GM12878 (cell line): ENCODE measurements around the gene NPDC1. TPM values are rescaled to one million over a fixed set of nuclear protein-coding genes. Genes with fewer than 3 reads are reported as not detected.
A peak's percentile ranks its signal among the peaks of the same experiment; 100 is the strongest.

Experiments
- ATAC-seq: fragments of 200-7000 bp; cut with Tn5 transposase; 3 replicates; pipeline ENCODE4 v1.9.1; 2020; ENCODE audit warnings: mild to moderate bottlenecking, moderate library complexity
- BruUV-seq: library from RNA; stranded (reverse); fragments of 400-500 nt; replicated peaks from 2 replicates; lab custom pipeline; 2021; lab: Mats Ljungman, UMichigan
- CTCF ChIA-PET: fragments of 300-600 bp; sonication (Branson Sonifier 250); formaldehyde crosslinking; extraction: SDS; loops from one replicate; lab custom pipeline; 2021; ENCODE audit warnings: inconsistent platforms; lab: Yijun Ruan, JAX
- POLR2A ChIA-PET: fragments of 350-600 bp; formaldehyde crosslinking; extraction: SDS; loops from one replicate; lab custom pipeline; 2021; ENCODE audit warnings: inconsistent platforms; lab: Charles Lee
- RAD21 ChIA-PET: fragments of 300-600 bp; sonication (Branson Sonifier 250); formaldehyde crosslinking; loops from one replicate; lab custom pipeline; 2023; ENCODE audit warnings: antibody characterized with exemption; ENCODE audit not compliant: unreplicated experiment; lab: Charles Lee
- SMC1A ChIA-PET: fragments of 300-600 bp; sonication (Branson Sonifier 250); formaldehyde crosslinking; loops from one replicate; lab custom pipeline; 2023; ENCODE audit not compliant: unreplicated experiment, uncharacterized antibody; lab: Charles Lee
- DNase-seq: peaks from one replicate; pipeline ENCODE4 v3.0.0-alpha.2; 2011; ENCODE audit warnings: low read depth, low spot score
- FAIRE-seq: peaks from 3 replicates; lab custom pipeline; 2011; peaks lifted over from hg19 to GRCh38; lab: Jason Lieb, UNC
- H2AFZ ChIP-seq: 2 replicates; pipeline ENCODE4 v1.6.0; 2011; ENCODE audit warnings: low read depth, low read length, control low read depth; ENCODE audit not compliant: control insufficient read depth
- H3K27ac ChIP-seq: 2 replicates; pipeline ENCODE4 v1.5.1; 2011; ENCODE audit warnings: control low read depth; ENCODE audit not compliant: control insufficient read depth, insufficient read depth
- H3K27me3 ChIP-seq, 2 experiments: replicated peaks in 1 of 2; 2 replicates each; pipeline versions ENCODE4 v1.6.0 to v1.6.1; 2011; ENCODE audit warnings: low read length in 1 of 2; ENCODE audit not compliant: control insufficient read depth in 2 of 2, insufficient read depth in 2 of 2
- H3K36me3 ChIP-seq, 2 experiments: 2 replicates each; pipeline ENCODE4 v1.5.1; 2011; ENCODE audit warnings: low read length in 1 of 2; ENCODE audit not compliant: control insufficient read depth in 2 of 2, insufficient read depth in 2 of 2
- H3K4me1 ChIP-seq: 2 replicates; pipeline ENCODE4 v1.6.1; 2011; ENCODE audit warnings: mild to moderate bottlenecking, low read length, moderate library complexity, mixed read lengths; ENCODE audit not compliant: control insufficient read depth, insufficient read depth
- H3K4me2 ChIP-seq: 2 replicates; pipeline ENCODE4 v1.6.0; 2011; ENCODE audit warnings: control low read depth; ENCODE audit not compliant: control insufficient read depth, insufficient read depth
- H3K4me3 ChIP-seq: fragments of 200-600 bp; sonication (generic); 2 replicates; pipeline ENCODE4 v1.5.1; 2016
- H3K79me2 ChIP-seq: 2 replicates; pipeline ENCODE4 v1.6.0; 2011; ENCODE audit warnings: low read length; ENCODE audit not compliant: control insufficient read depth, insufficient read depth
- H3K9ac ChIP-seq: 2 replicates; pipeline ENCODE4 v1.8.0; 2011; ENCODE audit warnings: low read length, control low read depth, mixed read lengths; ENCODE audit not compliant: control insufficient read depth, insufficient read depth
- H3K9me3 ChIP-seq: replicated peaks from 3 replicates; pipeline ENCODE4 v1.5.1; 2011; ENCODE audit warnings: mild to moderate bottlenecking, low read length; ENCODE audit not compliant: control insufficient read depth, insufficient read depth
- H4K20me1 ChIP-seq: 2 replicates; pipeline ENCODE4 v1.6.0; 2011; ENCODE audit not compliant: control insufficient read depth, insufficient read depth
- ATF3 ChIP-seq: IDR thresholded peaks from 2 replicates; pipeline ENCODE4 v1.6.1; 2011; ENCODE audit warnings: low read depth, mild to moderate bottlenecking, low read length, moderate library complexity, borderline replicate concordance; ENCODE audit errors: extremely low read depth
- BHLHE40 ChIP-seq, 2 experiments: fragments of 450-650 bp in 1 of 2; IDR thresholded peaks; 2 replicates each; pipeline ENCODE4 v1.6.1; 2011 to 2017; ENCODE audit warnings: low read depth in 2 of 2, borderline replicate concordance in 1 of 2, improper control_type of control experiment in 1 of 2, low read length in 1 of 2, mild to moderate bottlenecking in 1 of 2
- CHD2 ChIP-seq: IDR thresholded peaks from 2 replicates; pipeline ENCODE4 v1.6.1; 2011; ENCODE audit warnings: low read depth, low read length, improper control_type of control experiment, borderline replicate concordance
- ETV6 ChIP-seq, 2 experiments: fragments of 450-650 bp in 1 of 2; IDR thresholded peaks in 1 of 2; conservative IDR thresholded peaks in 1 of 2; 2 replicates each; pipeline ENCODE4 v1.6.1; 2014; ENCODE audit warnings: antibody characterized with exemption in 1 of 2, borderline replicate concordance in 1 of 2, low read depth in 1 of 2, mild to moderate bottlenecking in 1 of 2, moderate library complexity in 1 of 2
- FOXK2 ChIP-seq: fragments of 450-650 bp; IDR thresholded peaks from 2 replicates; pipeline ENCODE4 v1.6.1; 2017; ENCODE audit warnings: mild to moderate bottlenecking, moderate library complexity
- GATAD2B ChIP-seq: fragments of 450-650 bp; conservative IDR thresholded peaks from 2 replicates; pipeline ENCODE4 v1.6.1; 2017; ENCODE audit warnings: low read depth, mild to moderate bottlenecking, moderate library complexity
- HDGF ChIP-seq: fragments of 450-650 bp; IDR thresholded peaks from 2 replicates; pipeline ENCODE4 v1.6.1; 2016; ENCODE audit warnings: antibody characterized with exemption
- IKZF2 ChIP-seq, 2 experiments: fragments of 450-650 bp; IDR thresholded peaks; 2 replicates each; pipeline ENCODE4 v1.6.1; 2017; ENCODE audit warnings: mild to moderate bottlenecking in 2 of 2, moderate library complexity in 2 of 2
- KLF5 ChIP-seq: fragments of 450-650 bp; IDR thresholded peaks from 2 replicates; pipeline ENCODE4 v1.6.1; 2014; ENCODE audit warnings: mild to moderate bottlenecking; ENCODE audit not compliant: partially characterized antibody
- MEF2B ChIP-seq: fragments of 450-650 bp; IDR thresholded peaks from 2 replicates; pipeline ENCODE4 v1.6.1; 2018; ENCODE audit warnings: mild to moderate bottlenecking, moderate library complexity; ENCODE audit not compliant: partially characterized antibody, poor library complexity, severe bottlenecking
- PAX5 ChIP-seq: IDR thresholded peaks from 2 replicates; pipeline ENCODE4 v1.6.1; 2011; ENCODE audit warnings: low read depth, low read length, borderline replicate concordance
- SMAD1 ChIP-seq: fragments of 450-650 bp; IDR thresholded peaks from 2 replicates; pipeline ENCODE4 v1.6.1; 2018; ENCODE audit warnings: mild to moderate bottlenecking, low read depth; ENCODE audit not compliant: partially characterized antibody
- SUPT20H ChIP-seq: IDR thresholded peaks from 2 replicates; pipeline ENCODE4 v1.6.1; 2011; ENCODE audit warnings: low read depth, mild to moderate bottlenecking, low read length, moderate library complexity, borderline replicate concordance; ENCODE audit not compliant: control insufficient read depth
- ZBTB33 ChIP-seq: fragments of 450-650 bp; IDR thresholded peaks from 2 replicates; pipeline ENCODE4 v1.6.1; 2017; ENCODE audit warnings: mild to moderate bottlenecking
- ZNF207 ChIP-seq: fragments of 450-650 bp; IDR thresholded peaks from 2 replicates; pipeline ENCODE4 v1.6.1; 2014; ENCODE audit warnings: antibody characterized with exemption, mild to moderate bottlenecking, borderline replicate concordance
- WGBS: methylation state at CpG from one replicate; pipeline ENCODE4 v1.1.6; 2016; ENCODE audit warnings: low lambda C conversion rate; ENCODE audit not compliant: insufficient replicate concordance, insufficient coverage; ENCODE audit errors: missing lambda C conversion rate; 5-methylcytosine and 5-hydroxymethylcytosine counted together
- in situ Hi-C: fragments of 300-500 bp; cut with MboI; formaldehyde crosslinking; loops from 9 replicates; pipeline ENCODE4 v1.14.3; 2018; ENCODE audit warnings: mixed read lengths
- intact Hi-C: fragments of 100-400 bp; cut with micrococcal nuclease; formaldehyde crosslinking; loops from one replicate; pipeline ENCODE4 v1.14.2; 2022; ENCODE audit not compliant: unreplicated experiment
- polyA plus RNA-seq, 11 experiments: library from polyadenylated mRNA; depleted of rRNA in 4 of 11; unstranded in 6 of 11; stranded (reverse) in 5 of 11; fragments of >200 nt; fragmentation: Nextera tagmentation in 4 of 11; fragmentation: Illumina TruSeq in 1 of 11; extraction: Ambion mirVana in 4 of 11; extraction: Trizol in 1 of 11; gene quantifications; 1 replicate in 1 of 11; 2 replicates in 10 of 11; pipeline versions ENCODE4 v1.2.1 to v1.2.3, GENCODE V29; 2011 to 2016; ENCODE audit warnings: inconsistent platforms in 2 of 11, missing spikeins in 2 of 11, low read depth in 1 of 11
- total RNA-seq, 4 experiments: library from RNA; depleted of rRNA in 3 of 4; stranded (reverse); fragments of >200 nt in 3 of 4; fragmentation: Illumina TruSeq in 1 of 4; extraction: Trizol in 1 of 4; gene quantifications; 2 replicates each; pipeline versions ENCODE4 v1.2.1 to v1.2.3, GENCODE V29; 2013 to 2021

NPDC1 gene
- total and polyA plus RNA-seq, 10 of the 15 experiments (the other 5 are each of a cell fraction or from before 2014, with no cell fraction given) = 0.04 to 1.7 (median 0.77) TPM; not detected in 2

- no peak for TF ChIP-seq ATF3
- no peak for TF ChIP-seq SUPT20H
Observed at GRCh38 chr9:137071282-137071681, 25.3 kb upstream of the NPDC1 start (continued).

GRCh38 chr9:137070906-137071275 is 24.9 kb upstream of the NPDC1 start:
- CTCF ChIA-PET = interaction anchor here (0.7 to 7.9 kb wide), 12 partner anchors 10 to 278 kb away, joined by 3 to 80 read pairs (median 8); partner anchors contain the start of genes CYSRT1, MAN1B1 and RNF208
- H3K4me3 ChIP-seq = peak overlapping the region; percentile 72; the same call in 1 of the 2 replicates
- TF ChIP-seq HDGF (peak; percentile 17; the same call in 1 of the 2 replicates), KLF5 (no peak), ETV6 (conservative IDR thresholded peaks at IDR 0.05 in 1 of 2, IDR thresholded peaks at IDR 0.05 in 1 of 2; ENCODE audit: borderline replicate concordance in 1 of 2, low read depth in 1 of 2) (no peak), ZNF207 (no peak), BHLHE40 (IDR thresholded peaks at IDR 0.05; ENCODE audit: borderline replicate concordance in 1 of 2, low read depth in 2 of 2, low read length in 1 of 2) (no peak), IKZF2 (IDR thresholded peaks at IDR 0.05) (no peak; a peak in 1 of 4 replicates), SMAD1 (no peak), PAX5 (no peak), ZBTB33 (no peak), MEF2B (peak; percentile 82), FOXK2 (no peak), CHD2 (no peak), GATAD2B (peak; percentile 9; the same call in 1 of the 2 replicates)
- TF ChIP-seq, all 136 proteins: peak for 3
- Histone ChIP-seq H3K79me2 (peaks cover 7% of the 10 kb centered on the region), H3K9me3 (no peaks in the 10 kb centered on the region), H4K20me1 (no peaks in the 10 kb centered on the region), H3K9ac (peak overlapping the region; percentile 69), H3K4me1 (peaks cover 33% of the 10 kb centered on the region), H3K36me3 (no peaks in the 10 kb centered on the region; a peak in 1 of 4 replicates), H3K27me3 (no peaks in the 10 kb centered on the region), H2AFZ (peak overlapping the region; percentile 54), H3K4me2 (peak overlapping the region; percentile 98), H3K27ac (peak overlapping the region; percentile 70)
- ATAC-seq = peak; percentile 32
- DNase-seq = no peak
- intact Hi-C loops (no loop called here), in situ Hi-C loops (no loop called here)
- BruUV-seq = no TSS peak
- ChIA-PET SMC1A (interaction anchor here (1.1 to 7.2 kb wide), 5 partner anchors 11 to 36 kb away, joined by 3 to 30 read pairs (median 6); partner anchors contain the start of gene MAN1B1), POLR2A (interaction anchor here (0.5 to 3.5 kb wide), 15 partner anchors 12 to 189 kb away, joined by 3 to 22 read pairs (median 4); partner anchors contain the start of genes CYSRT1, MAN1B1, TPRN and TUBB4B), RAD21 (interaction anchor here (1.0 to 5.0 kb wide), 9 partner anchors 13 to 282 kb away, joined by 4 to 24 read pairs (median 7); partner anchors contain the start of genes FUT7 and MAN1B1)
- no peak for FAIRE-seq
- WGBS = 11% methylated on average over 6 of the region's 6 CpGs
